Transverse colon (tissue), 3 donors: ENCODE results near the gene GABRR2.

ENCODE experiments used
- EP300 ChIP-seq: sonication (generic); formaldehyde crosslinking; IDR thresholded peaks from one replicate; pipeline ENCODE4 v1.6.1; 2017; ENCODE audit warnings: antibody characterized with exemption, low read depth
- POLR2A ChIP-seq: fragments of 450-650 bp; IDR thresholded peaks from one replicate; pipeline ENCODE4 v1.6.1; 2016; ENCODE audit warnings: antibody characterized with exemption, mild to moderate bottlenecking, moderate library complexity
- TF ChIP-seq, protein P1 (sequence below), 5 experiments: fragments of 200-600 bp in 3 of 5; fragments of 450-650 bp in 2 of 5; sonication (generic) in 3 of 5; IDR thresholded peaks; 1 replicate in 2 of 5; 2 replicates in 3 of 5; pipeline ENCODE4 v1.5.1; 2016 to 2017; ENCODE audit warnings: antibody characterized with exemption in 5 of 5, inconsistent platforms in 3 of 5, mild to moderate bottlenecking in 2 of 5, moderate library complexity in 1 of 5

DNA sequence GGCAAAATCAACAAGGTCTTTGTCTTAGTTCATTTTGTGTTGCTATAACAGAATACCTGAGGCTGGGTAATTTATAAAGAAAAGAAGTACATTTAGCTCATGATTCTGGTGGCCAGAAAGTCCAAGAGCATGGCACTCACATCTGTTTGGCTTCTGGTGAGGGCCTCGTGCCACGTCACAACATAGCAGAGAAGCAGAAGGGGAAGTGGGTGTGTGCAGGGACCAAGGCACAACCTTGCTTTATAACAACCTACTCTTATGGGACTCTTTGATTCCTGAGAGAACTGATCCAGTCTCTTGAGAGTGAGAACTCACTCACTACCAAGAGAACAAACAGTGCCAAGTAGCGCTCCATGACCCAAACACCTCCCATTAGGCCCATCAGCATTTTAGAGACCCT, 25.4 kb downstream of the GABRR2 start:
- TF ChIP-seq, protein P1, sequence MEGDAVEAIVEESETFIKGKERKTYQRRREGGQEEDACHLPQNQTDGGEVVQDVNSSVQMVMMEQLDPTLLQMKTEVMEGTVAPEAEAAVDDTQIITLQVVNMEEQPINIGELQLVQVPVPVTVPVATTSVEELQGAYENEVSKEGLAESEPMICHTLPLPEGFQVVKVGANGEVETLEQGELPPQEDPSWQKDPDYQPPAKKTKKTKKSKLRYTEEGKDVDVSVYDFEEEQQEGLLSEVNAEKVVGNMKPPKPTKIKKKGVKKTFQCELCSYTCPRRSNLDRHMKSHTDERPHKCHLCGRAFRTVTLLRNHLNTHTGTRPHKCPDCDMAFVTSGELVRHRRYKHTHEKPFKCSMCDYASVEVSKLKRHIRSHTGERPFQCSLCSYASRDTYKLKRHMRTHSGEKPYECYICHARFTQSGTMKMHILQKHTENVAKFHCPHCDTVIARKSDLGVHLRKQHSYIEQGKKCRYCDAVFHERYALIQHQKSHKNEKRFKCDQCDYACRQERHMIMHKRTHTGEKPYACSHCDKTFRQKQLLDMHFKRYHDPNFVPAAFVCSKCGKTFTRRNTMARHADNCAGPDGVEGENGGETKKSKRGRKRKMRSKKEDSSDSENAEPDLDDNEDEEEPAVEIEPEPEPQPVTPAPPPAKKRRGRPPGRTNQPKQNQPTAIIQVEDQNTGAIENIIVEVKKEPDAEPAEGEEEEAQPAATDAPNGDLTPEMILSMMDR (IDR thresholded peaks at IDR 0.05), result no peak
- TF ChIP-seq POLR2A (no peak), EP300 (no peak)
